Transverse colon (tissue), 4 donors: ENCODE results near the gene ZNF653. TPM values are rescaled to one million over a fixed set of nuclear protein-coding genes. Genes with fewer than 3 reads are reported as not detected.

Experiments
- DNase-seq: peaks from one replicate; pipeline ENCODE4 v3.0.0-alpha.2; 2019
- H3K27ac ChIP-seq, 4 donors: fragments of 200-600 bp; sonication (generic); 2 replicates each; pipeline ENCODE4 v1.5.1; 2016 to 2018; ENCODE audit warnings: inconsistent platforms in 4 of 4
- H3K27me3 ChIP-seq: fragments of 200-600 bp; sonication (generic); 2 replicates; pipeline ENCODE4 v1.5.1; 2017; ENCODE audit warnings: inconsistent platforms
- H3K36me3 ChIP-seq, 4 donors: fragments of 200-600 bp; sonication (generic); 2 replicates each; pipeline ENCODE4 v1.5.1; 2017 to 2019; ENCODE audit warnings: inconsistent platforms in 4 of 4
- H3K4me1 ChIP-seq, 4 donors: fragments of 200-600 bp; sonication (generic); 2 replicates each; pipeline ENCODE4 v1.5.1; 2017 to 2020; ENCODE audit warnings: inconsistent platforms in 4 of 4
- H3K4me3 ChIP-seq, 4 donors: fragments of 200-600 bp; sonication (generic); 1 replicate in 1 of 4; 2 replicates in 3 of 4; pipeline versions ENCODE4 v1.5.1 to v1.6.1; 2017 to 2019; ENCODE audit warnings: inconsistent platforms in 4 of 4
- H3K9me3 ChIP-seq, 2 donors: fragments of 200-600 bp; sonication (generic); 2 replicates each; pipeline ENCODE4 v1.5.1; 2017 to 2019; ENCODE audit warnings: inconsistent platforms in 2 of 2
- CTCF ChIP-seq, 5 experiments: fragments of 200-600 bp in 3 of 5; fragments of 450-650 bp in 2 of 5; sonication (generic) in 3 of 5; IDR thresholded peaks; 1 replicate in 2 of 5; 2 replicates in 3 of 5; pipeline ENCODE4 v1.5.1; 2016 to 2017; ENCODE audit warnings: antibody characterized with exemption in 5 of 5, inconsistent platforms in 3 of 5, mild to moderate bottlenecking in 2 of 5, moderate library complexity in 1 of 5
- EP300 ChIP-seq: sonication (generic); formaldehyde crosslinking; IDR thresholded peaks from one replicate; pipeline ENCODE4 v1.6.1; 2017; ENCODE audit warnings: antibody characterized with exemption, low read depth
- POLR2A ChIP-seq: fragments of 450-650 bp; IDR thresholded peaks from one replicate; pipeline ENCODE4 v1.6.1; 2016; ENCODE audit warnings: antibody characterized with exemption, mild to moderate bottlenecking, moderate library complexity
- POLR2AphosphoS5 ChIP-seq, 3 donors: sonication (generic); formaldehyde crosslinking; IDR thresholded peaks; one replicate each; pipeline ENCODE4 v1.6.1; 2016; ENCODE audit warnings: antibody characterized with exemption in 3 of 3
- WGBS, 2 donors: methylation state at CpG; one replicate each; pipeline ENCODE4 v1.1.5; 2018; ENCODE audit warnings: low coverage in 1 of 2; 5-methylcytosine and 5-hydroxymethylcytosine counted together
- in situ Hi-C, 4 donors: fragments of 200-750 bp; cut with MboI; loops; one replicate each; pipeline versions ENCODE4 v1.15.0 to v1.15.1; 2017; ENCODE audit warnings: low sequenced_read_pairs in 3 of 4, low pct_ligation_motif_present in 1 of 4, low pct_unique_long_range_greater_than_20kb in 1 of 4
- intact Hi-C: fragments of 100-400 bp; cut with DNase I; formaldehyde crosslinking; loops from one replicate; pipeline ENCODE4 v1.15.1; 2023; ENCODE audit warnings: low total_unique reads
- total RNA-seq, 4 donors: library from RNA; depleted of rRNA; stranded (reverse); fragments of >200 nt; gene quantifications; one replicate each; pipeline ENCODE4 v1.1.0, GENCODE V29; 2016

ZNF653 gene
- total RNA-seq, 4 donors from 2014 or later = 10.6 to 44.9 (median 17.4) TPM

DNA sequence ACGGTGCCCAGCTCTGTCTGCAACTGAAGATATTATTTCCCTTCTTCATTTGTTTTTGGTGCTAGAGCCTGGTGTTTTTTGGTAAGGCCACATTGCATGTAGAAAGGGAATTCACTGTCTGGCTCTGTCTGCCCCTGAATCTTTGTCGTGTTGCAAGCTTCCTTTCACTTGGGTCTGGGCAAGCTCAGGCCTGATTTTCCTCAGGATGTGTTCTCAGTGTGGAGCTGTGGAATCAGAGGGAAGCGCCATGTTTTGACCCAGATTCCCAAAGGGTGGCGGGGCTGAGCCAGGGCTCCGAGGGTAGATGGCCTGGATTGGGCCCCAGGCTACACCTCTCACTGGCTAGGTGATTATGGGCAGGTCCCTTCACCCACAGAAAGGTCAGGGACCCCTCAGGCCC, 61.6 kb downstream of the ZNF653 start:
- WGBS, 2 donors = 71% methylated on average over 3 of the region's 5 CpGs; no CpG with 5 or more reads in 1 of the 2 donors
- Histone ChIP-seq H3K27ac (no peak overlapping the region), H3K4me3 (no peak overlapping the region), H3K27me3 (no peaks in the 10 kb centered on the region), H3K4me1 (no peaks in the 10 kb centered on the region), H3K36me3 (peaks cover 0 to 64% (median 23%) of the 10 kb centered on the region in 4 donors), H3K9me3 (no peaks in the 10 kb centered on the region)
- intact Hi-C loops = loop anchor here (10.0 kb wide), 2 partner anchors 149 to 329 kb away; partner anchors contain the start of gene TSPAN16
- in situ Hi-C loops = no loop called here
- no peak for TF ChIP-seq POLR2A
- no peak for TF ChIP-seq EP300
- TF ChIP-seq POLR2AphosphoS5 (IDR thresholded peaks at IDR 0.05) = no peak
- TF ChIP-seq CTCF (IDR thresholded peaks at IDR 0.05) = no peak
- DNase-seq = no peak

GRCh38 chr19:11437955-11438354, 67.7 kb downstream of the ZNF653 start:
- WGBS, 2 donors = 90% methylated on average over 9 of the region's 9 CpGs; no CpG with 5 or more reads in 1 of the 2 donors
- Histone ChIP-seq H3K9me3 (no peaks in the 10 kb centered on the region), H3K27ac (peak overlapping the region in 1 of 4 donors; percentile 13), H3K27me3 (no peaks in the 10 kb centered on the region), H3K4me3 (no peak overlapping the region), H3K4me1 (peaks cover 9 to 18% (median 15%) of the 10 kb centered on the region in 4 donors), H3K36me3 (peaks cover 0 to 46% (median 20%) of the 10 kb centered on the region in 4 donors)
- DNase-seq = peak; percentile 43
- in situ Hi-C loops = loop anchor here in 2 of 4 donors (10.0 kb wide), 2 partner anchors 63 to 143 kb away; partner anchors contain the start of genes SWSAP1 (in 1 of the 2) and TSPAN16 (in 1 of the 2)
- TF ChIP-seq POLR2AphosphoS5 (IDR thresholded peaks at IDR 0.05) (no peak), CTCF (IDR thresholded peaks at IDR 0.05) (no peak), EP300 (no peak), POLR2A (no peak)
- intact Hi-C loops = no loop called here

GRCh38 chr19:11435833-11436313, 69.8 kb downstream of the ZNF653 start:
- intact Hi-C loops (no loop called here), in situ Hi-C loops (loop anchor here in 2 of 4 donors (10.0 kb wide), 2 partner anchors 61 to 141 kb away; partner anchors contain the start of genes SWSAP1 (in 1 of the 2) and TSPAN16 (in 1 of the 2))
- Histone ChIP-seq H3K36me3 (peaks cover 0 to 26% (median 13%) of the 10 kb centered on the region in 4 donors), H3K27ac (peak overlapping the region; percentile 82 to 92 (median 86)), H3K27me3 (no peaks in the 10 kb centered on the region), H3K4me3 (peak overlapping the region; percentile 58 to 77 (median 70)), H3K9me3 (no peaks in the 10 kb centered on the region), H3K4me1 (peaks cover 9 to 18% (median 15%) of the 10 kb centered on the region in 4 donors)
- TF ChIP-seq CTCF (IDR thresholded peaks at IDR 0.05) (no peak), EP300 (no peak), POLR2A (peak; percentile 2), POLR2AphosphoS5 (IDR thresholded peaks at IDR 0.05) (no peak)
- DNase-seq = peak; percentile 45
- WGBS, 2 donors = 0 to 3% methylated on average over 1 to 19 of the region's 21 CpGs

GRCh38 chr19:11435057-11435832, 70.4 kb downstream of the ZNF653 start, which contains the start of the genes ODAD3 and PRKCSH:
ODAD3 (minus strand) TSS chr19:11435121; CDS start chr19:11435016, 105 bp downstream.
PRKCSH (plus strand) TSS chr19:11435635; CDS start chr19:11436118, 483 bp downstream.
- Histone ChIP-seq H3K36me3 (peaks cover 0 to 21% (median 10%) of the 10 kb centered on the region in 4 donors), H3K27me3 (no peaks in the 10 kb centered on the region), H3K27ac (peak within 1 kb of the TSS; percentile 82 to 92 (median 86)), H3K4me3 (peak within 1 kb of the TSS; percentile 58 to 77 (median 70)), H3K4me1 (peaks cover 9 to 18% (median 15%) of the 10 kb centered on the region in 4 donors), H3K9me3 (no peaks in the 10 kb centered on the region)
- in situ Hi-C loops (loop anchor here in 2 of 4 donors (10.0 kb wide), 2 partner anchors 60 to 140 kb away; partner anchors contain the start of genes SWSAP1 (in 1 of the 2) and TSPAN16 (in 1 of the 2)), intact Hi-C loops (no loop called here)
- peak; percentile 99 for DNase-seq
- WGBS, 2 donors = 1% methylated on average over 49 of the region's 53 CpGs; no CpG with 5 or more reads in 1 of the 2 donors
- TF ChIP-seq EP300 = no peak
- peak; percentile 64 for TF ChIP-seq POLR2A
- peak; percentile 85 to 99 (median 98) for TF ChIP-seq POLR2AphosphoS5 (IDR thresholded peaks at IDR 0.05)
- peak; percentile 86 to 100 (median 91) for TF ChIP-seq CTCF (IDR thresholded peaks at IDR 0.05)
